Hepatocyte (in vitro differentiated cells): ENCODE data around the gene OPCML. TPM values are rescaled to one million over a fixed set of nuclear protein-coding genes. Genes with fewer than 3 reads are reported as not detected.

ENCODE experiments used
- DNase-seq: peaks from one replicate; pipeline ENCODE4 v3.0.0-alpha.2; 2016; ENCODE audit warnings: low spot score
- H2AFZ ChIP-seq: fragments of 200-600 bp; sonication (generic); 2 replicates; pipeline ENCODE4 v1.6.0; 2016; ENCODE audit warnings: antibody characterized with exemption, mild to moderate bottlenecking
- H3K27ac ChIP-seq: fragments of 200-600 bp; sonication (generic); 2 replicates; pipeline ENCODE4 v1.5.1; 2016; ENCODE audit warnings: mild to moderate bottlenecking
- H3K27me3 ChIP-seq: fragments of 200-600 bp; sonication (generic); 2 replicates; pipeline ENCODE4 v1.6.1; 2016
- H3K36me3 ChIP-seq: fragments of 200-600 bp; sonication (generic); replicated peaks from 2 replicates; pipeline ENCODE4 v1.5.1; 2016; ENCODE audit warnings: low read depth; ENCODE audit not compliant: insufficient read depth
- H3K4me1 ChIP-seq: fragments of 200-600 bp; sonication (generic); 2 replicates; pipeline ENCODE4 v1.5.1; 2016; ENCODE audit warnings: mild to moderate bottlenecking, moderate library complexity; ENCODE audit not compliant: insufficient read depth
- H3K4me2 ChIP-seq: fragments of 200-600 bp; sonication (generic); 2 replicates; pipeline ENCODE4 v1.6.0; 2016
- H3K4me3 ChIP-seq: fragments of 200-600 bp; sonication (generic); 2 replicates; pipeline ENCODE4 v1.5.1; 2016; ENCODE audit warnings: mild to moderate bottlenecking
- H3K79me2 ChIP-seq: fragments of 200-600 bp; sonication (generic); 2 replicates; pipeline ENCODE4 v1.6.0; 2017; ENCODE audit warnings: mild to moderate bottlenecking
- H3K9me2 ChIP-seq: fragments of 200-600 bp; sonication (generic); replicated peaks from 2 replicates; pipeline ENCODE4 v1.6.0; 2017; ENCODE audit warnings: mild to moderate bottlenecking; ENCODE audit not compliant: insufficient read depth
- H3K9me3 ChIP-seq: fragments of 200-600 bp; sonication (generic); 2 replicates; pipeline ENCODE4 v1.5.1; 2016; ENCODE audit warnings: low read depth, mild to moderate bottlenecking
- H4K20me1 ChIP-seq: fragments of 200-600 bp; sonication (generic); 2 replicates; pipeline ENCODE4 v1.6.0; 2016; ENCODE audit warnings: mild to moderate bottlenecking; ENCODE audit not compliant: insufficient read depth, poor library complexity, severe bottlenecking
- CTCF ChIP-seq: fragments of 200-600 bp; sonication (generic); IDR thresholded peaks from 2 replicates; pipeline ENCODE4 v1.5.1; 2016; ENCODE audit warnings: antibody characterized with exemption, mild to moderate bottlenecking; ENCODE audit not compliant: poor library complexity
- EZH2 ChIP-seq: fragments of 200-600 bp; sonication (generic); IDR thresholded peaks from 2 replicates; pipeline ENCODE4 v1.6.1; 2016; ENCODE audit warnings: antibody characterized with exemption, mild to moderate bottlenecking, borderline replicate concordance
- EZH2phosphoT487 ChIP-seq: fragments of 200-600 bp; sonication (generic); IDR thresholded peaks from one replicate; pipeline ENCODE4 v1.6.1; 2018; ENCODE audit warnings: antibody characterized with exemption, mild to moderate bottlenecking, low read depth, moderate library complexity; ENCODE audit not compliant: unreplicated experiment, severe bottlenecking
- WGBS: methylation state at CpG from one replicate; pipeline ENCODE4 v1.1.6; 2016; ENCODE audit warnings: low lambda C conversion rate; ENCODE audit errors: missing lambda C conversion rate; 5-methylcytosine and 5-hydroxymethylcytosine counted together
- polyA plus RNA-seq: library from polyadenylated mRNA; unstranded; fragments of >200 nt; fragmentation: Nextera tagmentation; extraction: Ambion mirVana; gene quantifications from 2 replicates; pipeline ENCODE4 v1.2.1, GENCODE V29; 2016
- total RNA-seq: library from RNA; depleted of rRNA; stranded (reverse); fragments of >200 nt; gene quantifications from 2 replicates; pipeline ENCODE4 v1.2.3, GENCODE V29; 2014

Gene OPCML
- total and polyA plus RNA-seq, 2 experiments from 2014 or later, result 0.37 to 0.98 TPM

GRCh38 chr11:132655187-132655855, 877.0 kb downstream of the OPCML start:
- Histone ChIP-seq H3K36me3 (no peaks in the 10 kb centered on the region), H4K20me1 (no peaks in the 10 kb centered on the region), H3K4me1 (no peaks in the 10 kb centered on the region), H3K4me2 (no peak overlapping the region), H3K9me3 (no peaks in the 10 kb centered on the region), H3K27ac (no peak overlapping the region), H3K27me3 (no peaks in the 10 kb centered on the region), H2AFZ (no peak overlapping the region), H3K9me2 (no peaks in the 10 kb centered on the region), H3K4me3 (no peak overlapping the region), H3K79me2 (no peaks in the 10 kb centered on the region)
- TF ChIP-seq EZH2phosphoT487 (no peak), CTCF (no peak), EZH2 (no peak)
- no peak for DNase-seq
- 91% methylated on average over 15 of the region's 15 CpGs for WGBS

- Histone ChIP-seq H3K79me2 (no peaks in the 10 kb centered on the region), H2AFZ (no peak overlapping the region), H3K9me3 (no peaks in the 10 kb centered on the region), H3K9me2 (no peaks in the 10 kb centered on the region), H3K4me2 (no peak overlapping the region), H3K36me3 (no peaks in the 10 kb centered on the region), H3K27me3 (no peaks in the 10 kb centered on the region), H3K27ac (no peak overlapping the region), H4K20me1 (no peaks in the 10 kb centered on the region), H3K4me1 (no peaks in the 10 kb centered on the region), H3K4me3 (no peak overlapping the region)
- WGBS, result 89% methylated on average over 9 of the region's 9 CpGs
- TF ChIP-seq EZH2 (no peak), EZH2phosphoT487 (no peak), CTCF (no peak)
- DNase-seq, result no peak
These were observed 879.1 kb downstream of the OPCML start for GRCh38 chr11:132653237-132653636.

- no peaks in the 10 kb centered on the region for H3K79me2 ChIP-seq
- no peaks in the 10 kb centered on the region for H3K27me3 ChIP-seq
- DNase-seq, result no peak
- WGBS, result 66% methylated on average over 12 of the region's 12 CpGs
- no peak overlapping the region for H3K27ac ChIP-seq
- no peak overlapping the region for H3K4me2 ChIP-seq
- no peaks in the 10 kb centered on the region for H3K4me1 ChIP-seq
- no peaks in the 10 kb centered on the region for H3K9me2 ChIP-seq
- no peaks in the 10 kb centered on the region for H3K36me3 ChIP-seq
- no peaks in the 10 kb centered on the region for H4K20me1 ChIP-seq
- H2AFZ ChIP-seq, result no peak overlapping the region
- no peak overlapping the region for H3K4me3 ChIP-seq
- TF ChIP-seq EZH2phosphoT487 (no peak), CTCF (no peak), EZH2 (no peak)
- H3K9me3 ChIP-seq, result no peaks in the 10 kb centered on the region
These were observed 881.2 kb downstream of the OPCML start for GRCh38 chr11:132650969-132651720.
